Body of pancreas (tissue), 4 donors: ENCODE results near the gene MAP3K13.

Experiments
- CTCF ChIP-seq, 7 experiments: fragments of 450-650 bp in 4 of 7; fragments of 200-600 bp in 3 of 7; sonication (generic) in 3 of 7; IDR thresholded peaks; one replicate each; pipeline ENCODE4 v1.5.1; 2016 to 2019; ENCODE audit warnings: antibody characterized with exemption in 7 of 7
- POLR2A ChIP-seq, 3 donors: fragments of 450-650 bp; IDR thresholded peaks; one replicate each; pipeline ENCODE4 v1.6.1; 2016; ENCODE audit warnings: antibody characterized with exemption in 3 of 3, mild to moderate bottlenecking in 2 of 3

GRCh38 chr3:185473290-185473815 is 110.4 kb downstream of the MAP3K13 start:
- TF ChIP-seq CTCF (IDR thresholded peaks at IDR 0.05): no peak
- no peak for TF ChIP-seq POLR2A (IDR thresholded peaks at IDR 0.05)
